ENCODE measurements around the gene MORC3. TPM values are rescaled to one million over a fixed set of nuclear protein-coding genes. Genes with fewer than 3 reads are reported as not detected.

MORC3 gene
- total RNA-seq, 4 donors from 2014 or later, result 36.4 to 71.1 (median 48.9) TPM

DNA sequence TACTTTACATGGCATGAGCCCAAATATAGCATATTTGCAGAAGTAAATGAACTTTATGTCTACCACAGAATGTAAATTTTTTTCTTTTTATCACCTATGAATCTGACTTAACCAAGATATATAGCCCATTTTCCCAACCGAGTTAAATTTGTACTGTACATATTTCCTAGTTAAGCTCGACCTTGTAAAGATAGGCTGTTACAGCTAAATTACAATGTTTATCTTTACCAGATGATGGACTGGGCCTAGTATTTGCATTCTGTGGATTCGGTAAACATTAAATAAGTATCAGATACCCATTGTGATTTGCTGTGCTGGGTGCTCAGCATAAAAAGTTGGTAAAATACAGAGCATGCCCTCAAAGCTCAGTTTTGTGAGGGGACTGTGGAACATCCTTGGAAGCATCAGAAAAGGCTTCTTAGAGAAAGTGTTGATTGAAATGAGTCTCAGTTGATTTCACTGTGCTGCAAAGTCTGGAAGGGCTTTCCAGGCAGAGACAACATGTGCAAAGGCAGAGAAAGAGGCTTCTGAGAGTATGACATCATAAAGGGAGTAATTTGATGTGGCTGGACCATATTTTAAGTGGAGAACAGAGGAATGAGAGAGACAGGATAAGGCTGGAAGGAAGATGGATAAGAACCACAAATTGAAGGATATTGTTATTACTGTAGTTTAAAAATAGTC is 27.4 kb downstream of the MORC3 start:
- TF ChIP-seq, protein P1, sequence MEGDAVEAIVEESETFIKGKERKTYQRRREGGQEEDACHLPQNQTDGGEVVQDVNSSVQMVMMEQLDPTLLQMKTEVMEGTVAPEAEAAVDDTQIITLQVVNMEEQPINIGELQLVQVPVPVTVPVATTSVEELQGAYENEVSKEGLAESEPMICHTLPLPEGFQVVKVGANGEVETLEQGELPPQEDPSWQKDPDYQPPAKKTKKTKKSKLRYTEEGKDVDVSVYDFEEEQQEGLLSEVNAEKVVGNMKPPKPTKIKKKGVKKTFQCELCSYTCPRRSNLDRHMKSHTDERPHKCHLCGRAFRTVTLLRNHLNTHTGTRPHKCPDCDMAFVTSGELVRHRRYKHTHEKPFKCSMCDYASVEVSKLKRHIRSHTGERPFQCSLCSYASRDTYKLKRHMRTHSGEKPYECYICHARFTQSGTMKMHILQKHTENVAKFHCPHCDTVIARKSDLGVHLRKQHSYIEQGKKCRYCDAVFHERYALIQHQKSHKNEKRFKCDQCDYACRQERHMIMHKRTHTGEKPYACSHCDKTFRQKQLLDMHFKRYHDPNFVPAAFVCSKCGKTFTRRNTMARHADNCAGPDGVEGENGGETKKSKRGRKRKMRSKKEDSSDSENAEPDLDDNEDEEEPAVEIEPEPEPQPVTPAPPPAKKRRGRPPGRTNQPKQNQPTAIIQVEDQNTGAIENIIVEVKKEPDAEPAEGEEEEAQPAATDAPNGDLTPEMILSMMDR (IDR thresholded peaks at IDR 0.05; ENCODE audit: low read depth), result no peak

DNA sequence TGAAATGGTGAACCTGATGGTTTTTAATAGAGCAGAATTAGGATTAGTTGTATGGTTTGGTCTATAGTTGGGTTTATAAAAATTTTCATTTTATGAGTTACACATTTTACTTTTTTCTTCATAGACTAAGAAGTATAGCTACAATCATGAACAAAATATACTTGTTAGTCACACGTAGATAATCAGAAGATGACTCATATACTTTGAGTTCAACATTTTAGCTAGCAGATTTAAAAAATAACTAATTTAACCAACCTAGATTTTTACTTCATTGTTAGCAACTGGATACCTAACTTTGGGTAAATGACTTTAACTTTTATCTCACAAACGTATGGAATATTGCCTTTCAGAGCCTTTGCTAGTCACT is 27.9 kb downstream of the MORC3 start:
- TF ChIP-seq, protein P1 (IDR thresholded peaks at IDR 0.05; ENCODE audit: low read depth), result no peak

DNA sequence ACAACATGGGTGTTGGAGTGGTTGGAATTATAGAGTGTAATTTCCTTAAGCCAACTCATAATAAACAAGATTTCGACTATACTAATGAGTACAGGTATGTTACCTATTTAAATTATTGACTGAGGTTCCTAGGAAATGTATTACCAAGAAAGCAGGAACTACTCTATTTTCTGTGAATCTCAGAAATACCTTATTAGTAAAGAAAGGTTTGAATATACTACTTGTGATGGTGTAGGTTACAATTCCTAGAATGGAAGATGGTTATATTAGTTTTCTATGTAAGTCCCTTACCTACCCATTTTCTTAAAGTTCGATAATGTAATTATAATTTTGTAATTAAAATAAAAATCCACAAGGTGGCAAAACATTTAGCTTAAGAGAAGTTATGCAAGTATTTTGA is 29.3 kb downstream of the MORC3 start:
- TF ChIP-seq, protein P1 (IDR thresholded peaks at IDR 0.05; ENCODE audit: low read depth), result no peak

DNA sequence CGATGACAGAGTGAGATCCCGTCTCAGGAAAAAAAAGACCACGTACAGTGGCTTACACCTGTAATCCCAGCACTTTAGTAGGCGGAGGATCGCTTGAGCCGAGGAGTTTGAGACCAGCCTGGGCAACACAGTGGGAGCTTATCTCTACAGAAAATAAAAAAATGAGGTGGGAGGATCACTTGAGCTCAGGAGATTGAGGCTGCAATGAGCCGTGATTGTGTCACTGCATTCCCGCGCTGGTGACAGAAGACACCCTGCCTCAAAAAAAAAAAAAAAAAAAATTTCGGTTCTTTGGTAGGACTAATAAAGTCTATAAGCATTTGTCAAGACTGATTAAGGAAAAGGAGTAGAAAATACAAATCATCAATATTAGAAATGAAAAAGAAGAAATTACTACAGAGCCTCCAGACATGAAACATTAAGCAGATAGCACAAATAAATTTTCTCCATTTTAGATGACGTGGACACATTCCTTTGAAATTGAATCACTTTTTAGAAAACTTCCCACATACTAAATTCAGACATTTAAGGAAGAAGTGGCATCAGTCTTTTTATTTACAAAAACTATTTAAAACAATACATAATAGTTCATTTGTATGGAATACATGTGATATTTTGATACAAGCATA is 30.4 kb downstream of the MORC3 start:
- TF ChIP-seq, protein P1 (IDR thresholded peaks at IDR 0.05; ENCODE audit: low read depth), result no peak

DNA sequence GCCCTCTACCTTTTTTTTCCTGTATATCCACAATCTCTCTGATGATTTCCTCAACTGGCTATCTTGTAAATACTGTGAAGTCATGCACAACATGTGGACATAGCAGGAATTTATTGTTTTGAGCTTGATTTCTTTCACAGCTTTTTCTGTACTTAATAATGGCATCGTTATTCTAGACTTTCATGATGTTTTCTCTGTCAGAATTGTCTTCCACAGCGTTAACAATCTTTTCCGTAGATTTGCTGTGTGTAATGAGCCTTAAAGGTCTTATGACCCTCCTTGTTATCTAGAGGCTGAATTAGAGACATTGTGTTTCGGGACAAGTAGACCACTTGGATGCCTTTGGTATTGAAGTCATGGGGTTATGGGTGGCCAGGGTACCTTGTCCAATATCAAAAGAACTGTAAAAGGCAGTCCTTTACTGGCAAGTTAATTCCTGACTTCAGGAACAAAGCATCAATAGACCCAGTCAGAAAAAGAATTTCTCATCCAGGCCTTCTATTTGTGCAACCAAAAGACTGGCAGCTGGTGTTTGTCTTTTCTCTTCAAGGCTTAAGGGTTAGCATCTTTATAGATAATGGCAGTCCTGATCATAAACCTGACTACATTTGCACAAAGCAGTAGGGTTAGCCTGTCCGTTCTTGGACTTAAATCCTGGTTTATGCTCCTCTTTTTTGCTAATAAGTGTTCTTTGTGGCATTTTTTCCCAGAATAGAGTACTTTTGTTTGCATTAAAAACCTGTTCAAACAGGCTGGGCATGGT is 35.1 kb downstream of the MORC3 start:
- TF ChIP-seq, protein P1 (IDR thresholded peaks at IDR 0.05; ENCODE audit: low read depth), result no peak

DNA sequence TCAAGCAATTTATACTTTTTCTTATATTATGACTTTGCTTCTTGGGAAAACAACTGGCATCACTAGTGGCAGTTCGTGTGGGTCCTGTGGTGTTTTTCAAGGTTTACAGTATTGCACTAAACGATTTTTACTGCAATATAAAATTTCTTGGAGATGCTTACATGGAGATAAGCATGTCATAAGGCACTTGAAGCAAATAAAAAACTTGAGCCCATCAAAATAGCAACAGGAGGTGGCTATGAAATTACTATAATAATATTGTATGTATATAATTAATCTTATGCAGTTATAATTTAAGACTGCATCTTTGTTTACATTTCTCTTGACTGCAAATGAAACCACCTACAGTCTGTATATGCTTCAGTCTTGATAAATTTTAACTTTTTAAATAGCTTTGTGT is 35.9 kb downstream of the MORC3 start:
- TF ChIP-seq, protein P1 (IDR thresholded peaks at IDR 0.05; ENCODE audit: low read depth), result no peak

DNA sequence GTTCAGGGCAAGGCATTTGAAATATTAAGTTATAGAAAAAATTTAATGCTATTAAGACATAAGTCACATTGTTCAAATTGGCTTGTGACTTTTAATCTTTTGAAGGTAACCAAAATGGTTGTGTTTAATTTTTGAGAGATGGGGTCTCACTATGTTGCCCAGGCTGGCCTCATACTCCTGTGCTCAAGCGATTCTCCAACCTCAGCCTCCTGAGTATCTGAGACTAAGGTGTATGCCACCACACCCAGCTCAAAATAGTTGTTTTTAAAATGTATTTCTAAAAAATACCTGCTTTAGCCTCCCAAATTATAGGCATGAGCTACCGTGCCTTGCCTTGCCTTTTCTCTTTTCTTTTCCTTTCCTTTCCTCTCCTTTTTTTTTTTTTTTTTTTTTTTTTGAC is 39.2 kb downstream of the MORC3 start:
- TF ChIP-seq, protein P1 (IDR thresholded peaks at IDR 0.05; ENCODE audit: low read depth), result no peak

Data from subcutaneous adipose tissue (tissue), 4 donors.